Hepatocyte (in vitro differentiated cells): Measurements from ENCODE around the gene THRSP.

Source experiments
- CTCF ChIP-seq: fragments of 200-600 bp; sonication (generic); IDR thresholded peaks from 2 replicates; pipeline ENCODE4 v1.5.1; 2016; ENCODE audit warnings: antibody characterized with exemption, mild to moderate bottlenecking; ENCODE audit not compliant: poor library complexity
- EZH2 ChIP-seq: fragments of 200-600 bp; sonication (generic); IDR thresholded peaks from 2 replicates; pipeline ENCODE4 v1.6.1; 2016; ENCODE audit warnings: antibody characterized with exemption, mild to moderate bottlenecking, borderline replicate concordance
- EZH2phosphoT487 ChIP-seq: fragments of 200-600 bp; sonication (generic); IDR thresholded peaks from one replicate; pipeline ENCODE4 v1.6.1; 2018; ENCODE audit warnings: antibody characterized with exemption, mild to moderate bottlenecking, low read depth, moderate library complexity; ENCODE audit not compliant: unreplicated experiment, severe bottlenecking

DNA sequence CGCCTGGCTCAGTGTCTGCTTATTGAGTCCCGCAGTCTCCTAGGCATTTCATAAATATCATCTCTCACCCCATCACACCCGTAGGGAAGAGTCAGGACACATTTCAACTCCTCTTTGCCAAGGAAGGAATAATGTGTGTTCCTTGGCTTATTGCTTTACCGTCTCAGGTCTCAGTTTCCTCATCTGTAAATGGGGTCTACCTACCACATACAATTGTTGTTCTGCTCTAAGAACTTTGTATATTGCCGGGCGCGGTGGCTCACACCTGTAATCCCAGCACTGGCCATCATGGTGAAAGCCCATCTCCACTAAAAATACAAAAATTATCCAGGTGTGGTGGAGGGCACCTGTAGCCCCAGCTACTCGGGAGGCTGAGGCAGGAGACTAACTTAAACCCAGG lies 3.1 kb upstream of the THRSP start:
- no peak for TF ChIP-seq CTCF
- TF ChIP-seq EZH2phosphoT487 = no peak
- TF ChIP-seq EZH2 = no peak
